Measurements from ENCODE around the gene PXDN.

The PXDN gene

GRCh38 chr2:1591978-1592907, 152.1 kb downstream of the PXDN start:
- DNase-seq = no peak

GRCh38 chr2:1591461-1591770, 152.9 kb downstream of the PXDN start:
- DNase-seq = no peak

GRCh38 chr2:1590596-1591460, 153.5 kb downstream of the PXDN start:
- no peak for DNase-seq

GRCh38 chr2:1588978-1589621, 155.2 kb downstream of the PXDN start:
- DNase-seq = no peak

DNA sequence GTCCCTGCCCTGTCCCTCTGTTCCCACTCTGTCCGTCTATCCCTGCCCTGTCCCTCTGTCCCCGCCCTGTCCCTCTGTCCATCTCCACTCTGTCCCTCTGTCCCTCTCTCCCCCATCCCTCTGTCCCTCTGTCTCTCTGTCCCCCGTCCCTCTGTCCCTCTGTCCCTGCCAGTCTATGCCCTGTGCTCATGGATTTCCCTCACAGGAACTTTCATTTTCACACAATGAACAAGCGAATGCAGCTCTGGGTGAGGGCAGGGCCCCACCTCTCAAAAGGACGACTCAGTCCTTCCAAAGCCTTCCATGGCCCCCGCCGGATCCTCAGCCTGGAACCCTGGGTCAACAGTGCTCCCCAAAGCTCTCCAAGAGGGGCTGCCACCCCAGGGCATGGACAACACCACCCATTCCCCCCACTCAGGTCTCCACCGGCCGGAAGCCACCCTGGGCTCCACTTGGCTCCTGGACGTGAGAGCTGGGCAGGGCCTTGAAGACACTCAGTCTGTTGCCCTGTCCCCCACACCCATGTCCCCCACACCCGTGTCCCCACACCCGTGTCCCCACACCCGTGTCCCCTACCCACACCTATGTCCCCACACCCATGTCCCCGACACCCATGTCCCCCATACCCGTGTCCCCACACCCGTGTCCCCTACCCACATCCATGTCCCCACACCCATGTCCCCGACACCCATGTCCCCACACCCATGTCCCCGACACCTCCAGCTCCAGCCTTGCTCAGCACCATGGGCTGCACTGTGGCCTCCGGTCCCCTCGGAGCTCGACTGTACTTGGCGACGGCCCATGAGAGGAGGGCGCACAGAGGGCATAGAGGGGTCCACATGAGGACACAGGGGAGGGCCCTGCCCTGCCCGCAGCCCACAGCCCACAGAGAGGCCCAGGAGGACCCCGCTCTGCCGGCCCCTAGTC, 156.0 kb downstream of the PXDN start:
- DNase-seq = no peak

DNA sequence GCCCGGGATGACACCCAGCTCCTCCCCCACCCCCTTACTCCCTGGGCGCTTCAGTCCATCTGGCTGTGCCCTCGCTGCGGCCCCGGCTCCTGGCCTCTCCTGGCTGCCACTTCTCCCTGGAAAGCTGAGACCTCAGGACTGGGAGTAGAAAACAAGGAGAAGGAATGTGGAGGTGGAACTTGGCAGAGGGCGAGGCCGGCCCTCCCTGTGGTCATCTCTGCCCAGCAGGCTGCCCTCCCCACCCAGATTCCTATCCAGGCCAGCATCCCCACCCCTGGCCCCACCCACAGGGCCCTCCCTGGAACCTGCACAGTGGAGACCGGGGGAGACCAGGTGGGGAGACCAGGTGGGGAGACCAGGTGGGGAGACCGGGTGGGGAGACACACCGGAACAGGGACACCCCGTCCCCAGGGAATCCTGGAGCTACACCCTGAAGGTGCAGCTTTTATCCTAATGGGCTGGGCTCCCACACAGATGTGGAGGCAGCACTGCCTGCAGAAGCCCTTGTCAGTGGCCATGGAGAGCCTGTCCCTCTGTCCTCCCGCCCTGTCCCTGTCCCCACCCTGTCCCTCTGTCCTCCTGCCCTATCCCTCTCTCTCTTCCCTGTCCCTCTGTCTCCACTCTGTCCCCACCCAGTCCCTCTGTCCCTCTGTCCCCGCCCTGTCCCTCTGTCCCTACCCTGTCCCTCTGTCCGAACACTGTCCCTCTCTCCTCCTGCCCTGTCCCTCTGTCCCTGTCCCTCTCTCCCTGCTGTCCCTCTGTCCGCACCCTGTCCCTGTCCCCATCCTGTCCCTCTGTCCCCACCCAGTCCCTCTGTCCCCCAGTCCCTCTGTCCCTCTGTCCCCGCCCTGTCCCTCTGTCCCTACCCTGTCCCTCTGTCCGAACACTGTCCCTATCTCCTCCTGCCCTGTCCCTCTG, 157.1 kb downstream of the PXDN start:
- DNase-seq = no peak

DNA sequence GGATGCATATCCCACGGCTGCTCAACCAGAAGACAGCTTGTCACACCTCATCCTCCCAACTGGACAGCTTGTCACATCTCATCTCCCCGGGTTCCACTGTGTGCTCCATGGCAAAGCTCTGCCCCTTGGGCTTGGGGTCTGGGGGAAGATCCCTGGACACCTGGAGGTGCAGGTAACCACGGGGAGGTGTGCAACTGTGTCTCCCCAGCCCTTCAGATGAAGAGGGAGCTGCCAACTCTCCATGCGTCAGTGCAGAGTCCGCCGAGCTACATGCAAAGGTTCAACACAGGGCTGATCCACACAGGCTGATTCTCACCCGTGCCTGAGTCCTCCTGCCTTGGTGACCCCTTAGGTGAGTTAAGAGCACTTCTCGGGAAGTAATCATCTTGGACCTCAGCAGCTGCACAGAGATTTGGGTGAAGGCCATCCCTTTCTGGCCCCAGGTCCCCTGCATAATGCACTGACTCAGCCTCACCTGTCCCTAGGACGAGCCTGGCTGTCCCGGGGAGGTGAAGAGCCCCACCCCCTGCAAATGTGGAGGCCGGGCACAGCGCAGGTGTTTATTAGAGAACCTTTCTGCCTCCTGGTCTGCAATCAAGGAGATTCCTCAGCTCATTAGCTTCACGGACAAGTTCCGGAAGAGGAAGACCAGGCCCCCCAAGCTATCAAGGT, 157.9 kb downstream of the PXDN start:
- no peak for DNase-seq

- DNase-seq = no peak
These were observed 158.7 kb downstream of the PXDN start for GRCh38 chr2:1585635-1586034.

DNA sequence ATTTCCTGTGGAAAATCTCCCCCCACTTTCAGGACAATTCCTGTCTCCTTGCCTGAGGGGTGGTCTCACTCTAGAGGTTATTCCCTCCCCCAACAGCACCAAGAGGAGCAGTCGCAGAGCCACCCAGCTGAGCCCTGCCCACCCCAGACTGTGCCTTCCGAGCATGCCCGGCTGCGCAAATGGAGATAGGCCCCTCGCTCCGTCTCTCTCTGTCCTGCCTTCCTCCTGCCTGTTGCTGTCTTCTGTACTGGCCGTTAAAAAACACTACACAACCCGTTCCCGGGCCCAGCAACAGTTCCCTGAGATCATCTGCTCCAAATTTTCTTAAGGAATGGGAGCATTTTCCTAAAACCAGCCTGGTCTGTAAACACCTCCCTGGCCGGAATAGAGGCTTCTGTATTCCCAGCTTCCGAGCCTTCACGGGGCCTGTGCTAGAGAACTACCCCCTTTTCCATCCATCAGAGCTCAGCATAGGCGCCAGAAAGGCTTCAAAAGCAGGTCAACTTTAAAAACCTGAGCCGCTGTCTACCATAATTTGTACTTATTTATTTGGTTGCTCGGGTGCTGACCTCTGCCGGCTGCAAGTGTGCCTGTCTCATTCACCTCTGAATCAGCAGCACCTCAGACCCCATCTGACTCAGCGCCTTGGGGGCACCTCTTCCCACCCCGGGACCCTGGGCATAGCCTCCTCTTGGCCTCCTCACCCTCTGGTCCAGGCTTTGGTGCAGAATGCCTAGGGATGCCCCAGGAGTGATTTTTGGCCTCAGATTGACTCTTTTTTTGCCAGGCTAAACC, 159.4 kb downstream of the PXDN start:
- no peak for DNase-seq

DNA sequence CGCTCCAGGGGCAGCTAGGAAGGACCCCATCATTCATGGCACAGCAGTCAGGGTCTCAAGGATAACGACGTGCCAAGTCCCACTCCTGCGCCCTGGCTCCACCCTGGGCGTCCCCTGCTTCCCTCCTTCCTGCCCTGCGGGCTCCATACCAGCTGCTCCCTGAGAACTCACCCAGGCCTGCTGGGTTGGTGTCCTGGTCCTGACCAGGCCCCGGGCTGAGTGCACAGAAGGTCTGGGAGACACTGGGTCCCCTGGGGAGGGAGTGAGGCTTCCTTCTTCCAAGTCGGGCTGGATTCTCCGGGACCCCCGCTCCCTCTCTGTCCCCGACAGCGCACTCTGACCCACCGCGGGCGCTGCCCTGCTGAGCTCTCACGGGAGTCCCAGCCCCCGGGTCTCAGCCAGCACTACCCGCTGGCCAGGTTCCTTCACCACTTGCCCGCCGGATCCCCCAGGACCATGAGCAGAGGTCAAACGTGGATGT, 160.2 kb downstream of the PXDN start:
- no peak for DNase-seq

- no peak for DNase-seq
These were observed 161.4 kb downstream of the PXDN start for GRCh38 chr2:1582891-1583341.

- DNase-seq = no peak
These were observed 162.2 kb downstream of the PXDN start for GRCh38 chr2:1581965-1582625.

Data from activated T-cell treated with anti-CD3 and anti-CD28 coated beads, Interleukin-2, amount 50 U/mL, for 48 hours (primary cell).